Measurements from ENCODE around the gene RADX. TPM values are rescaled to one million over a fixed set of nuclear protein-coding genes. Genes with fewer than 3 reads are reported as not detected.
A peak's percentile ranks its signal among the peaks of the same experiment; 100 is the strongest.

The RADX gene
- total and polyA plus RNA-seq, 12 donors = 0.60 to 39.9 (median 4.2) TPM

GRCh38 chrX:106585478-106585877, 26.3 kb upstream of the RADX start:
- Histone ChIP-seq H3K9me3 (replicated peaks in 1 of 3) (no peaks in the 10 kb centered on the region), H3K27me3 (peaks cover 2% of the 10 kb centered on the region), H3K4me1 (replicated peaks in 1 of 2) (no peaks in the 10 kb centered on the region), H3K4me3 (no peak overlapping the region), H3K36me3 (replicated peaks in 1 of 2) (no peaks in the 10 kb centered on the region), H3K27ac (no peak overlapping the region)
- TF ChIP-seq, protein P1, sequence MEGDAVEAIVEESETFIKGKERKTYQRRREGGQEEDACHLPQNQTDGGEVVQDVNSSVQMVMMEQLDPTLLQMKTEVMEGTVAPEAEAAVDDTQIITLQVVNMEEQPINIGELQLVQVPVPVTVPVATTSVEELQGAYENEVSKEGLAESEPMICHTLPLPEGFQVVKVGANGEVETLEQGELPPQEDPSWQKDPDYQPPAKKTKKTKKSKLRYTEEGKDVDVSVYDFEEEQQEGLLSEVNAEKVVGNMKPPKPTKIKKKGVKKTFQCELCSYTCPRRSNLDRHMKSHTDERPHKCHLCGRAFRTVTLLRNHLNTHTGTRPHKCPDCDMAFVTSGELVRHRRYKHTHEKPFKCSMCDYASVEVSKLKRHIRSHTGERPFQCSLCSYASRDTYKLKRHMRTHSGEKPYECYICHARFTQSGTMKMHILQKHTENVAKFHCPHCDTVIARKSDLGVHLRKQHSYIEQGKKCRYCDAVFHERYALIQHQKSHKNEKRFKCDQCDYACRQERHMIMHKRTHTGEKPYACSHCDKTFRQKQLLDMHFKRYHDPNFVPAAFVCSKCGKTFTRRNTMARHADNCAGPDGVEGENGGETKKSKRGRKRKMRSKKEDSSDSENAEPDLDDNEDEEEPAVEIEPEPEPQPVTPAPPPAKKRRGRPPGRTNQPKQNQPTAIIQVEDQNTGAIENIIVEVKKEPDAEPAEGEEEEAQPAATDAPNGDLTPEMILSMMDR (IDR thresholded peaks at IDR 0.05) = no peak
- TF ChIP-seq POLR2A (IDR thresholded peaks at IDR 0.05) = no peak
- WGBS, 4 donors = 39 to 67% (median 55%) methylated on average over 2 of the region's 2 CpGs
- peak in 1 of 7 donors; percentile 32 for DNase-seq
- intact Hi-C loops (cut with DNase I) = no loop called here

DNA sequence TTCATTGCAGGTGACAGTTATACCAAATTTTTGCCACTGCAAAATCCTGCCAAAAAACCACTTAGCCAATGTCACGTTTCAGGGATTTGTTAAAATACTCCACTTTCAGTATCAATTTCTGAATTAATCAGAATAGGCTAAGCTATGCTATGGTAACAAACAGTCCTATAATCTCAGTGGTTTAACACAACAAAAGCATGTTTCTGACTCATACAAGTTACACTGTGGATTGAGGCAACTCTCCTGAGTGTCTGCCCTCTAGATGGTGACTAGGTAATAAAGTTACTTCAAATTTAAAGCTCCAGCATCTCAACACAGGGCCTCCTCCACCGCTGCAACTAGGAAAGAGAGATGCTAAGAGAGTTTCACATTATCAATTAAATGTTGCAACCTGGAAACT, 23.0 kb upstream of the RADX start:
- DNase-seq = no peak
- peaks cover 4% of the 10 kb centered on the region for H3K27me3 ChIP-seq
- no peaks in the 10 kb centered on the region for H3K4me1 ChIP-seq (replicated peaks in 1 of 2)
- H3K36me3 ChIP-seq (replicated peaks in 1 of 2) = no peaks in the 10 kb centered on the region
- H3K4me3 ChIP-seq = no peak overlapping the region
- intact Hi-C loops (cut with DNase I) = no loop called here
- WGBS, 4 donors = 46 to 77% (median 55%) methylated on average over 2 of the region's 2 CpGs
- H3K9me3 ChIP-seq (replicated peaks in 1 of 3) = no peaks in the 10 kb centered on the region
- H3K27ac ChIP-seq = no peak overlapping the region
- no peak for TF ChIP-seq POLR2A (IDR thresholded peaks at IDR 0.05)
- TF ChIP-seq, protein P1 (IDR thresholded peaks at IDR 0.05) = no peak

- Histone ChIP-seq H3K27ac (no peak overlapping the region), H3K36me3 (replicated peaks in 1 of 2) (no peaks in the 10 kb centered on the region), H3K4me3 (no peak overlapping the region), H3K4me1 (replicated peaks in 1 of 2) (no peaks in the 10 kb centered on the region), H3K9me3 (replicated peaks in 1 of 3) (no peaks in the 10 kb centered on the region), H3K27me3 (peaks cover 15% of the 10 kb centered on the region)
- TF ChIP-seq, protein P1 (IDR thresholded peaks at IDR 0.05) = no peak
- no peak for TF ChIP-seq POLR2A (IDR thresholded peaks at IDR 0.05)
- WGBS, 4 donors = 35 to 69% (median 63%) methylated on average over 2 of the region's 2 CpGs
- intact Hi-C loops (cut with DNase I) = no loop called here
- DNase-seq = no peak
Observed at GRCh38 chrX:106599411-106599810, 12.4 kb upstream of the RADX start.

- no peaks in the 10 kb centered on the region for H3K27me3 ChIP-seq
- H3K4me3 ChIP-seq = no peak overlapping the region
- H3K36me3 ChIP-seq (replicated peaks in 1 of 2) = no peaks in the 10 kb centered on the region
- 60 to 93% (median 76%) methylated on average over 1 of the region's 1 CpG for WGBS, 4 donors
- TF ChIP-seq POLR2A (IDR thresholded peaks at IDR 0.05) = no peak
- TF ChIP-seq, protein P1 (IDR thresholded peaks at IDR 0.05) = no peak
- H3K27ac ChIP-seq = no peak overlapping the region
- DNase-seq = no peak
- no peaks in the 10 kb centered on the region for H3K9me3 ChIP-seq (replicated peaks in 1 of 3)
- intact Hi-C loops (cut with DNase I) = no loop called here
- no peaks in the 10 kb centered on the region for H3K4me1 ChIP-seq (replicated peaks in 1 of 2)
Observed at GRCh38 chrX:106606571-106606970, 5.2 kb upstream of the RADX start.
